T47D (cell line): ENCODE data around the gene EXOC3L4.

Experiments
- DNase-seq, 2 experiments: peaks; one replicate each; pipeline versions ENCODE4 v3.0.0 to v3.0.0-alpha.2; 2011 to 2012; ENCODE audit warnings: low read depth in 1 of 2, low spot score in 1 of 2
- JUND ChIP-seq: IDR thresholded peaks from 2 replicates; pipeline ENCODE4 v1.6.1; 2012; ENCODE audit warnings: low read depth
- in situ Hi-C: cut with HindIII; loops from 2 replicates; pipeline ENCODE4 v1.10.0; 2016; ENCODE audit warnings: low sequenced_read_pairs, low pct_unique_long_range_greater_than_20kb

The EXOC3L4 gene

GRCh38 chr14:103089386-103090335, 4.9 kb upstream of the EXOC3L4 start:
- no peak for DNase-seq
- in situ Hi-C loops: no loop called here

GRCh38 chr14:103090481-103091020, 4.0 kb upstream of the EXOC3L4 start:
- no peak for TF ChIP-seq JUND
- in situ Hi-C loops: no loop called here
- no peak for DNase-seq

More at GRCh38 chr14:103089386-103090335, 4.9 kb upstream of the EXOC3L4 start:
- no peak for TF ChIP-seq JUND

- DNase-seq: peak; percentile 58 to 73
- in situ Hi-C loops: no loop called here
- no peak for TF ChIP-seq JUND
Observed at GRCh38 chr14:103091041-103091882, 3.3 kb upstream of the EXOC3L4 start.

- no peak for TF ChIP-seq JUND
- no peak for DNase-seq
- in situ Hi-C loops: no loop called here
Observed at GRCh38 chr14:103091883-103092222, 2.7 kb upstream of the EXOC3L4 start.

GRCh38 chr14:103093856-103094405, 594 bp upstream of the EXOC3L4 start:
- TF ChIP-seq JUND: no peak
- in situ Hi-C loops: no loop called here
- no peak for DNase-seq

GRCh38 chr14:103095210-103095778, 769 bp downstream of the EXOC3L4 start:
- no peak for DNase-seq
- TF ChIP-seq JUND: no peak
- in situ Hi-C loops: no loop called here

- in situ Hi-C loops: no loop called here
- TF ChIP-seq JUND: no peak
- DNase-seq: no peak
Observed at GRCh38 chr14:103096387-103096786, 1.9 kb downstream of the EXOC3L4 start.

- TF ChIP-seq JUND: no peak
- no peak for DNase-seq
- in situ Hi-C loops: no loop called here
Observed at GRCh38 chr14:103097244-103097993, 2.9 kb downstream of the EXOC3L4 start.

GRCh38 chr14:103097994-103098957, 3.8 kb downstream of the EXOC3L4 start:
- no peak for TF ChIP-seq JUND
- DNase-seq: no peak
- in situ Hi-C loops: no loop called here

GRCh38 chr14:103099081-103099732, 4.7 kb downstream of the EXOC3L4 start:
- TF ChIP-seq JUND: no peak
- in situ Hi-C loops: no loop called here
- DNase-seq: no peak
